GM21360 (cell line): ENCODE measurements around the gene HS6ST1.

Experiments used
- ATAC-seq: cut with Tn5 transposase; IDR thresholded peaks from one replicate; pipeline ENCODE4 v1.9.1; 2021; ENCODE audit warnings: mild to moderate bottlenecking, moderate library complexity; ENCODE audit not compliant: unreplicated experiment

HS6ST1 gene

DNA sequence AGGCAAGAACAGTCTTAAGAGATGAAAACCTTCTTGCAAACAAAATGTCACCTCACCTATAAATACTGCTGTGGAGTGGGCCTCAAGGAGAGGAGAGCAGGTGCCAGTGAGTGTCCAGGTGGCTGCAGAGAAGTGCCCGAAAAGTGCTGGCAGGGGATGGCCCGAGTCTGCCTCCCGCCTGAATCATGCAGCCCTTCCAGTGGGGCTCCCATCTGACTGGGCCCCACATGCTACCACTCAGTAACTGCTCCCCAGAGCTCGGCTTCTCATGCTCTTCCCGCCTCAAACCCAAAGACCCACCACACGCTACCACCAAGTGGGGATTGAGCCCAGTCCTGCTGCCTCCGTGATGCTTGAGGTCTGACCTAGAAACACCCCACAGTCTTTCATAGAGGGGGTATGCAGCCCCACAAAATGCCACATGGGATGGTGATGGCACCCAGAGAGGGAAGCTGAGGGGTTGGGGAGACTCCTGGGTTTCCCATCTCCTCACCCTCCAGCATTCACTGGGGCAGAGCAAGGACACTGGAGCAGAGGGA is 7.4 kb downstream of the HS6ST1 start:
- ATAC-seq = no peak

DNA sequence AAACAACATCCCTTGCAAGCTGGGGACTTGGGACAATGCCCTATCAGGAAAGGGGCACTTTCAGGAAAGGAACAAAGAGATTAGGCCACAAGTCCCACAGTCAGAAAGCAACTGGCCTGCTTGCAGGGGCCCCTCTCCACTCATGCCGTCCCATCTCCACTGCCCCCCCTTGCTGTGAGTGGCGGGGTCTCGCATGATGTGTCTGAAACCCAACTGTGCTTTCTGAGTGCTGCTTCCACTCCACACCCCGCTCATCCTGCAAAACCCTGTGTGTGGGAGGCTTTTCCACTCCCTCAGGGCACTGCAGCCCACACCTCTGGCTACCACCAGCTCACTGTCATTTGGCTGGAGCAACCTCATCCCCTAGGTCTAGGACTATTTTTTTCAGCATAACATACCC is 7.9 kb downstream of the HS6ST1 start:
- no peak for ATAC-seq

DNA sequence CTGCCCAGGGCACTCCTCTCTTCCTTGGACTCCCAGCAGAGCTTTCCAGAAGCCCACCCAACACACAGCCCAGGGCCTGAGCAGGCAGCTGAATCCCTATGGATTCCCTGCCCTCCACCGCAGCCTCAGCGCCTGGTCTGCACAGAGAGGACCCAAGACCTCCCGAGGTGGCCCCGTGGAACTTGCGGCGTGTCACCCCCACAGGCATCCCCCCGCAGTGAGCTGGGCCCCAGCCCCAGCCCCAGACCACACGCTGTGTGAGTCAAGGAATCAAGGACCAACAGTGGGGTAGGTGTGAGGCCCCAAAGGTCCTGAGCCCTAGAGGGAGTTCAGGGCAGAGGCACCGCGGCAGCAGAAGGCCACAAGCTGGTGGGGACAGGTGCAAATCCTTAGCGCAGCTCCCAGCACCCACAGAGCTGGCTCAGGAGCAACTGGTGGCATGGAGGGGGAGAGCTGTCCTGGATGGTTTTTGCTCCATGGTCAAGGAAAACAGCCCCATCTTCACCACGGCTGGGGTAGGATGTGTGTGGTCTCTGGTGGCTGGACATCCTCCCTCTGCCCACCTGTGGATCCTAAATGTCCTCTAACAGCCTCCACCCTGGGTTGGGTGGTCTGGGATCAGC is 8.5 kb downstream of the HS6ST1 start:
- no peak for ATAC-seq

GRCh38 chr2:128309280-128310093 is 9.2 kb downstream of the HS6ST1 start:
- no peak for ATAC-seq

GRCh38 chr2:128308889-128309279 is 9.8 kb downstream of the HS6ST1 start:
- no peak for ATAC-seq

DNA sequence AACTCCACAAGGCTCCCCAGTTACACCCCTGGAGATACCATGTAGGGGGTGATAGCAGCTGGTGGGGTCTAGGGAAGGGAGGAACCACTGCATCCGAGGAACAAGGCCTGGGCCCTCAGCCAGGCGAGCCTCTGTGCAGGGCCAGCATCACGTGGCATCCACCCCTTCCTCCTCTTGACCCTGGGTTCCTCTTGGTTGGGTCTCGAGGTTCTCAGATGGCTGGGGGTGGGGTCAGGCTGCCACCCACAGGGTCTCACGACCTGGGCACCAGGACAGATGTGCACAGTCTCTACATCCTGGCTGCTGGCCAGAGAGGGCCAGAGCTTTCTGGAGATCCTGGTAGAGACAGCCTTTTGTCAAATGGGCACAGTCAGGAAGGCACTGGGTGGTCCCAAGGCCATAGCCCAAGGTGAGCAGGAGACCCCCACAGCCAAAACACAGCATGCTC is 10.4 kb downstream of the HS6ST1 start:
- no peak for ATAC-seq

DNA sequence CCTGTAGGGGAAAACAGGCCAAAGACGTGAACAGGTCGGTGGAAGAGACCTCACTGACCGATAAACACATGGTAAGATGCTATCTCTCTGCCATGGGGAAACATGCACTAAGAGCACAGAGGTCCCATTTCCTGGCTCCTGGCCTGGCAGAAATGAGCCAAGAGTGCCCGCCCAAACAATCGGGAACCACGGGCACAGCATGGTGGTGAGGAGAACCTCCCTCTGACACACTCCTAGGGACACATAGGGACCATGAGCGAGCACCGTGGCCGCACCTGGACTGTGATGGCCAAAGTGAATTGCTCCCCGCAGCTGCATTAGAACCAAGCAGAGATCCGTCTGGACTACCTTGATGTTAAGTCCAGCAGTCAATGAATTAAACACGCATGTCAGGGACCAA is 11.1 kb downstream of the HS6ST1 start:
- no peak for ATAC-seq

DNA sequence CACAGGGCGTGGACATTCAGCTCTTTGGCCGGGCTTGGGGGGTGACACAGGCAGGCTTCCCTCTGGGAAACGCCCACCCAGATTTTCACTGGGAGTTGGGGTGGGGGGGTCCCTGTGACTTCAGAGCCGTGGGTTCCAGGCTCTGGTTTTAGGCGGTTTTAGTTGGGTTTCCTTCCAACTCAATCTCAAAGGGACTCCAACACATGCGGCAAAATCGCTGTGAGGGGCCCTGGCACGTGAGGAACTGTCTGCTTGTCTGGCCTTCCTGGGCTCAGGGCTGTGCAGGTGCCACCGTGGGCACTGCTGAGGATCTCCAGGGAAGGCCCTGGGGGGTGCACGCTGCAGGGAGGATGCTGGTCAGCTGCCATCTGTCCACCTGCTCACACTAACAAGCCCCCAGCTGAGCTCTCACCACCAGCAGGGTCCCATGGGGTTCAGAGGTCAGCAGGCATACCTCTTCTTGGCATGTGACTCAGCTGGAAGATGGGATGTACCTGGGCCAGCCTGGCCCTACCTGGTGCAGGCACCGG is 11.7 kb downstream of the HS6ST1 start:
- ATAC-seq = no peak

GRCh38 chr2:128306081-128306930 is 12.4 kb downstream of the HS6ST1 start:
- ATAC-seq = no peak

DNA sequence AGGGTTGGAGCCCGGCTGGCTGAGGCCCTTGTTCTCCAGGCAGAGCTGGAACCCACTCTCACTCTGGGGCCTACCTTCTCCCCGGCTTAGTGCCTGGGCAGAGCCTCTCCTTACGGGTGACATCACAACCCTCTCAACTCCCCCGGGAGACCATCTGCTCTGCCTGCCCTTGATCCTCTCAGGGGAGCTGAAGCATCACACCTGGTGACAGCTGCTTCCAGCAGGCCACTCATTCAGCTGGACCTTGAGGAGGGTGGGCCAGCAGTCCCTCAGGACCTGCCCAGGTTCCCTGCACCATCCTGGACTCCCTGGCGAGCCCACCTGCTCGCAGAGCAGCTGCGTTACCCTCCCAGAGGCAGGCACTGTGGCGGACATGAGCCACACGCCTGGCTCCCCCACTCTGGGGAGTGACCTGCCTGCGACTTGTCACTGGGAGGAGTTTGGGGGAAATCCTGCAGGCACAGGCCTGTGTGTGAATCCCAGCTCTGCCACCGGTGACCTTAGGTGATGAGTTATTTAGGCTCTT is 13.1 kb downstream of the HS6ST1 start:
- peak; percentile 48 for ATAC-seq

DNA sequence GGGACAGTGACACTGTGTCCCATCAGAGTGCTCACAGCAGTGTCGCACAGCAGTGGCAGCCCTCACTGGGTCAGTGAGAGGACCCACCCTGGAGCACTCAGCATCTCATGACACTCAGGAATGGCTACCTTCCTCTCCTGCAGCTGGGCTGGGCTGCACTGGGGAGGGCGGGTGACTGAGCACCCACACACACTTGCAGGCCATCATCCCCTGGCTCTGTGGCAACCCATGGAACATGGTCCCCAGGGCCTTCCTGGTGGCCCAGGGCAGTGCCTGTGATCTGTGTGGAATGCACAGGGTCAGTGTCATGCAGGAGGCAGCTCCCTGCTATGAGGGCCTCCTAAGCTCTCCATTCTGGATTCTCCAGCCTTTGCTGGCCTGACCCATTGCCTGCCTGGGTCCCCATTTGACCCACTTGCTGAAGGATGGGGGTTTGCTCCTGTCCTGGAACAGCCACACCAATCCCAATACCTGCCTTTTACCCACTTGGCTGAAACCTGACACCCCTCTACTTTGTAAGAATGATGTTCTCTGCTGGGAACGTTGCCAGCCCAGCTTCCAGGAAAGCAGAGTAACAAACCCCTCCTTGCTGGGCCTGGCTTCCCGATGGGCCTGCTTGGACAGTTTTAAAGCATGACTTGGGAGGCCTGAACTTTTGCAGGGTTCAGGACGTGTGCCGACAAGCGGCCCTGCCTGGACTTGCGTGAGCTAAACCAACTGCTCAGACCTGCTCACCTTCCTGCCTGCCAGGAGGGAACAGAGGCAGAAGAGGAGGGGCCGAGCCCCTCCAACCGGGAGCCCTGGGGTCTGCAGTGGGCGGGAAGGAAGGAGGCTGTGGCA is 13.7 kb downstream of the HS6ST1 start:
- ATAC-seq = no peak

DNA sequence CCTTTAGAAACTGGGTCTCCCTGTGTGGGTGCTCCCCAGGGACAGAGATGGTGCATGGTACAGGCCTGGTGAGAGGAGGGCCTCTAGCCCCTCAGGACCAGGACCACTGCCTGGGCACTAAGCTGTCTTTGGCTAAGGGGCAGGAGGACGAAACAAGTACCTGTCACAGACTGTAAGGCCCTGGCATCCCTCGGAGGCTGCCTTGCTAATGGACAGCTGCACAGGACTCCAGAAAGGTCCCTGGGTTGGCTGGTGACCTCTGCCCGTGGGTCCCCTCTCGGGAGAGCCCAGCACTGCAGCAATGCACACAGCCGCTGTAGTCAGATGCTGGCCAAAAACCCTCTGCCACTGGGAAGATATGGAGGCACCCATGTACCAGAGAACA is 14.3 kb downstream of the HS6ST1 start:
- ATAC-seq = no peak

DNA sequence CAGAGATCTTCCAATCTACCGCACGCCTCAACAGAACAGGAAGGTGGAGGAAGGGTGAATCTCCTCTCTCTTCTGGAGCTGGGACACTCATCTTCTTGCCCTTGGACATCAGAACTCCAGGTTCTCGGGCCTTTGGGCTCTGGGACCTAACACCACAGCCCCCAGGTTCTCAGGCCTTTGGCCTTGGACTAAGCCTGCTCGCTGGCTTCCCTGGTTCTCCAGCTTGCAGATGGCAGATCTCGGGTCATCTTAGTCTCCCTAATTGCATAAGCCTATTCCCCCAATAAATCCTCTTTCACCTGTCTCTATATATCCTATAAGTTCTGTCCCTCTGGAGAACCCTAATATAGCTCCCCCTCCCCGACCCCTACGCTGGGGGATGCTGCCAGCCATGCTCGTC is 14.8 kb downstream of the HS6ST1 start:
- no peak for ATAC-seq

DNA sequence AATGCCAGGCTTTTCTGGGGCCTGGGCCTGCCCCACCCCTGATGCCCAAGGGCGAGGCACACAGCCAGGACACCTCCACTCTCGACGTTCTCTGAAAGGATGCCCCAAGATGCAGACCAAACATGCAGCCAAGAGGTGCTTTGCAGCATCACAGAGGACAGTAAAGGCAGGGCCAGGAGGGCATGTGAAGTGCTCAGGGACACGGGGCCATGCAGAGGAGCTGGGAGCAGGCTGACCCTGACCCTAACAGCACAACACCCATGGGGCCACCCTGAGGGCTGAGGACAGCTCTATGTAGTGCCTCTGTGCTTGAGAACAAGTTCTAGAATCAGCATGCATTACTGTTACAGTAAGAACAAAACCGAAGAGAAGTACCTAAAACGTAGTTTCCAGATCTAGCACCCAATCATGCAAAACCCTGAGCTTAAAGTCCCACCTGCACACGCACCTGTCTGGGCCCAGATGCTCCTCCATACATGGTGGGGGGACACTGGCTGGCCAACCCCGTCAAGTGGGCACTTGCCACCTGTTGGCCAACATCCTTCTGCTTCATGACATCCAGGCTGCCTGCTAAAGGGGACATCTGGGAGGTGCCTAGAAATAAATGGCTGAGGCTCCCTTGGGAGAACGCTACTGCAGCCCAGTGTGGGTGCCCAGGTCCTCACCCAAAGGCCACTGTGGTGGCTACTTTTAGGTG is 15.4 kb downstream of the HS6ST1 start:
- ATAC-seq = no peak

DNA sequence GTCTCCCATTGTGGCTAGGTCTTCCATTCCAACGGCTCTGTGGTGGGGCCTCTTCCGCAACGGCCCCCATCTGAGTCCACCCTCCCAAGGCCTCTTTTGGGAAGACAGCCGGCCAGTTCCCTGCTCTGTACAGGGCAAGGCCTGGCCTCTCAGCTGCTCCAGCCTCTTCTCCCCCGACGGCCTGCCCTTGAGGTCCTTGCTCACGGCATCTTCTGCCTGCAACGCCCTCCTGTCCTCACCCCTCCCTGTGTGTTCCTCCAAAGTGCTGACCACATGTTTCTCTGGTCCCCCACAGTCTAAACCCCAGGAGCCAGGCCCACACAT is 16.0 kb downstream of the HS6ST1 start:
- no peak for ATAC-seq

- ATAC-seq = no peak
These were observed 16.5 kb downstream of the HS6ST1 start for GRCh38 chr2:128302011-128302743.

DNA sequence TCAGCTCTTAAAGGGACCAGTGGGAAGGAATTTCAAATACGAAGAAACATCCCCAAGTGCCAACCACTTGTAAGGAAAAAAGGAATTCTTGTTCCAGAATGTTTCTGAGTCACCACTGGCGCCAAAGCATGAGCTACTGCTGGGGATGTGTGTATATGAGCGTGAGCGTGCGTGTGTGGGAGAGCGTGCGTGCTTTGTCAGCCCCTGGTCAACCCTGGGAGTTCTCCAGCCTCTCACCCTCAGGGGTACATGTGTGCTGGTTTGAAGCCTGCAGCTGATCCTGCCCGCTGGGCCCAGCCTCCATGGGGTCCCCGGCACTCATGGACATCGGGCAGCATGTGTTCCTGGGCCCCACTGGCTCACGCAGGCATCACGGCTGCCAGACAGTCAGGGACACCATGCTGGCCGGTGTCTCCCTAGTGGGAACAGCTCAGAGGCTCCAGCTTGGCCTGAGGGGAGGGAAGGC is 17.1 kb downstream of the HS6ST1 start:
- ATAC-seq = no peak

DNA sequence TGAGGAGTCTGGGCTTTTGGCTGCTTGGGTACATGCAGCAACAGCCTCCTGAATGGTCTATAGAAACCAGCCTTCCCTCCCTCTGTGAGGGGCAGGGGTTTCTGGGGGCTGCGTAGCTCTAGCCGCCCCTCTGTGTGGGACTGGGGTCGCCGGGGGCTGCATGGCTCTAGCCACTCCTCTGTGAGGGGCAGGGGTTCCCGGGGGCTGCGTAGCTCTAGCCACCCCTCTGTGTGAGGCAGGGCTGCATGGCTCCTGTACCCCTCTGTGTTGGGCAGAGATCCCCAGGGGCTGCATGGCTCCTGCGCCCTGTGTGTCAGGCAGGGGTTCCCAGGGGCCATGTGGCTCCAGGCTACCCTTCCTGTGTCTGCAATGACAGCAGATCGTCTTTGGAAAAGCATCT is 17.6 kb downstream of the HS6ST1 start:
- no peak for ATAC-seq
